Adrenal gland (tissue), 12 donors: Measurements from ENCODE around the gene GUCY2C. TPM values are rescaled to one million over a fixed set of nuclear protein-coding genes. Genes with fewer than 3 reads are reported as not detected.

Experiments
- DNase-seq, 7 donors: peaks; one replicate each; pipeline ENCODE4 v3.0.0-alpha.2; 2019 to 2020
- H3K27ac ChIP-seq, 5 donors: fragments of 200-600 bp; sonication (generic) in 4 of 5; 1 replicate in 3 of 5; 2 replicates in 2 of 5; pipeline versions ENCODE4 v1.5.1 to v1.8.0; 2016 to 2020; ENCODE audit warnings: mild to moderate bottlenecking in 1 of 5
- H3K27me3 ChIP-seq: fragments of 200-600 bp; 2 replicates; pipeline ENCODE4 v1.8.0; 2021
- H3K36me3 ChIP-seq, 2 donors: fragments of 200-600 bp; replicated peaks in 1 of 2; 1 replicate in 1 of 2; 2 replicates in 1 of 2; pipeline versions ENCODE4 v1.5.1 to v1.8.0; 2018 to 2022
- H3K4me1 ChIP-seq, 2 donors: fragments of 200-600 bp; replicated peaks in 1 of 2; 1 replicate in 1 of 2; 2 replicates in 1 of 2; pipeline versions ENCODE4 v1.5.1 to v1.8.0; 2018 to 2021
- H3K4me3 ChIP-seq, 4 donors: fragments of 200-600 bp; sonication (generic) in 3 of 4; one replicate each; pipeline ENCODE4 v1.5.1; 2016 to 2018
- H3K9me3 ChIP-seq, 3 donors: fragments of 200-600 bp; sonication (generic) in 1 of 3; replicated peaks in 1 of 3; 1 replicate in 2 of 3; 2 replicates in 1 of 3; pipeline versions ENCODE4 v1.5.1 to v1.8.0; 2016 to 2021
- CTCF ChIP-seq, 6 experiments: fragments of 450-650 bp in 4 of 6; fragments of 200-600 bp in 2 of 6; sonication (generic) in 1 of 6; IDR thresholded peaks; 1 replicate in 5 of 6; 2 replicates in 1 of 6; pipeline versions ENCODE4 v1.5.1 to v1.8.0; 2016 to 2021; ENCODE audit warnings: antibody characterized with exemption in 6 of 6, mild to moderate bottlenecking in 2 of 6, moderate library complexity in 1 of 6
- POLR2A ChIP-seq, 2 donors: fragments of 450-650 bp; IDR thresholded peaks; one replicate each; pipeline ENCODE4 v1.6.1; 2017; ENCODE audit warnings: antibody characterized with exemption in 2 of 2, mild to moderate bottlenecking in 2 of 2, moderate library complexity in 1 of 2
- WGBS, 4 donors: extraction: QIAGEN DNeasy Blood & Tissue Kit in 2 of 4; methylation state at CpG; one replicate each; pipeline versions ENCODE4 v1.1.5 to v1.1.7; 2013 to 2017; 5-methylcytosine and 5-hydroxymethylcytosine counted together
- intact Hi-C, 2 donors: fragments of 100-400 bp; cut with DNase I; formaldehyde crosslinking; loops; one replicate each; pipeline versions ENCODE4 v1.14.1 to v1.15.0; 2022 to 2023
- polyA plus RNA-seq, 3 donors: library from polyadenylated mRNA; stranded (reverse); fragments of 200-250 nt in 2 of 3; fragments of 350-450 nt in 1 of 3; fragmentation: Illumina TruSeq in 1 of 3; extraction: RNeasy Lipid Tissue Mini Kit (QIAGEN cat#74804) in 1 of 3; gene quantifications; one replicate each; pipeline ENCODE4 v1.2.3, GENCODE V29; 2013 to 2014
- total RNA-seq, 9 donors: library from RNA; depleted of rRNA in 4 of 9; stranded (reverse); fragments of >200 nt in 4 of 9; fragments of 120-200 nt in 1 of 9; fragmentation: NEBNext Ultra II Directional in 1 of 9; extraction: Animal tissue kit (Norgen Biotek cat#: 25700) in 1 of 9; gene quantifications; one replicate each; pipeline versions ENCODE4 v1.1.0 to v1.2.4, GENCODE V29; 2013 to 2023
- donor health status: healthy with polysubstance abuse.
- donor health status: Bipolar disorder and iron deficiency.
- donor health status: DM: yes; HTN: yes; CAD: no.
- donor health status: DM: no; HTN: no; CAD: no.
- donor health status: DM: no; HTN: no; CAD: no.
- donor health status: DM: yes; HTN: yes; CAD: no.

The GUCY2C gene
- total and polyA plus RNA-seq, 12 donors, result not detected

GRCh38 chr12:14681625-14682024 lies 14.8 kb downstream of the GUCY2C start:
- Histone ChIP-seq H3K27me3 (no peaks in the 10 kb centered on the region), H3K4me1 (no peaks in the 10 kb centered on the region), H3K4me3 (no peak overlapping the region), H3K9me3 (no peaks in the 10 kb centered on the region), H3K36me3 (no peaks in the 10 kb centered on the region), H3K27ac (no peak overlapping the region)
- intact Hi-C loops, result no loop called here
- 64 to 73% (median 70%) methylated on average over 2 of the region's 2 CpGs for WGBS, 4 donors
- no peak for DNase-seq
- TF ChIP-seq CTCF (IDR thresholded peaks at IDR 0.05), result no peak
- TF ChIP-seq POLR2A (IDR thresholded peaks at IDR 0.05), result no peak

- H3K4me1 ChIP-seq, result no peaks in the 10 kb centered on the region
- H3K36me3 ChIP-seq, result no peaks in the 10 kb centered on the region
- no peak overlapping the region for H3K4me3 ChIP-seq
- H3K27ac ChIP-seq, result no peak overlapping the region
- intact Hi-C loops, result no loop called here
- WGBS, 4 donors, result 58 to 72% (median 63%) methylated on average over 3 of the region's 3 CpGs
- DNase-seq, result no peak
- H3K27me3 ChIP-seq, result no peaks in the 10 kb centered on the region
- TF ChIP-seq POLR2A (IDR thresholded peaks at IDR 0.05), result no peak
- no peak for TF ChIP-seq CTCF (IDR thresholded peaks at IDR 0.05)
- no peaks in the 10 kb centered on the region for H3K9me3 ChIP-seq
Measured at GRCh38 chr12:14681190-14681589, 15.2 kb downstream of the GUCY2C start.

- Histone ChIP-seq H3K27me3 (no peaks in the 10 kb centered on the region), H3K4me1 (no peaks in the 10 kb centered on the region), H3K9me3 (no peaks in the 10 kb centered on the region), H3K36me3 (no peaks in the 10 kb centered on the region), H3K27ac (no peak overlapping the region), H3K4me3 (no peak overlapping the region)
- no peak for DNase-seq
- WGBS, 4 donors, result 82 to 87% (median 84%) methylated on average over 6 of the region's 6 CpGs
- no peak for TF ChIP-seq CTCF (IDR thresholded peaks at IDR 0.05)
- TF ChIP-seq POLR2A (IDR thresholded peaks at IDR 0.05), result no peak
- intact Hi-C loops, result no loop called here
Measured at GRCh38 chr12:14678547-14679150, 17.8 kb downstream of the GUCY2C start.

- intact Hi-C loops, result loop anchor here in 1 of 2 donors (5.0 kb wide), 1 partner anchor 421 kb away; no protein-coding TSS in a partner anchor
Measured at GRCh38 chr12:14668591-14668990, 27.8 kb downstream of the GUCY2C start.

More at GRCh38 chr12:14668591-14668990, 27.8 kb downstream of the GUCY2C start:
- Histone ChIP-seq H3K27me3 (no peaks in the 10 kb centered on the region), H3K9me3 (no peaks in the 10 kb centered on the region), H3K4me3 (no peak overlapping the region), H3K4me1 (no peaks in the 10 kb centered on the region), H3K27ac (no peak overlapping the region), H3K36me3 (no peaks in the 10 kb centered on the region)
- no peak for TF ChIP-seq POLR2A (IDR thresholded peaks at IDR 0.05)
- TF ChIP-seq CTCF (IDR thresholded peaks at IDR 0.05), result no peak
- 76 to 90% (median 88%) methylated on average over 3 of the region's 3 CpGs for WGBS, 4 donors
- peak in 1 of 7 donors; percentile 69 for DNase-seq
